B cell (primary cell): ENCODE results near the gene GRM4.

ENCODE experiments used
- CTCF ChIP-seq: fragments of 200-600 bp; IDR thresholded peaks from one replicate; pipeline ENCODE4 v1.8.0; 2022; ENCODE audit warnings: antibody characterized with exemption, mild to moderate bottlenecking
- EZH2 ChIP-seq: IDR thresholded peaks from 2 replicates; pipeline ENCODE4 v1.6.1; 2012; ENCODE audit warnings: borderline replicate concordance, low read depth, mild to moderate bottlenecking, moderate library complexity, low read length; ENCODE audit not compliant: insufficient read depth, poor library complexity, severe bottlenecking

GRCh38 chr6:34176261-34177031 lies 30.6 kb upstream of the GRM4 start:
- no peak for TF ChIP-seq CTCF
- TF ChIP-seq EZH2: no peak
